ENCODE results near the gene MCEE.
"Not testable (repeated sequence)": the region's sequence is repeated elsewhere in the genome, so short reads cannot be mapped to it uniquely, and the experiment has no call there.

Gene MCEE

DNA sequence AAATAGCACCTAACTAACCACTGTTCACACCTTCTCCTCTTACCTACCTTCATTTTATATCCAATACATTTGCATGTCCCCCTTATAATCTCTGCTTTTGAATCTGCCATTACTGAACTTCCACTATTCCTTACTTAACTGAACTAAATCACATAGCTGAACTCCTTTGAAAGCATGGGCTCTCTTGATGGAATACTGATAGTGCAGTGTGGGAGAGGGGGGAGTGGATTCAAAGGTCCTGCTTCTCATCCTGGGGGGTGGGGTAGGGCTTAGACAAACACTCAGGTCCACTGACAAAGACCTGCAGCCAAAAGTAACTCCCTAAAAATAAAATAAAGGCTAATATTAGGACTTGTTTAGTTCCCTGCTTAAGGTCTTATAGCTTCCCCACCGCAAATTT lies 8.6 kb downstream of the MCEE start:
- Histone ChIP-seq H3K27me3 (replicated peaks in 2 of 5; ENCODE audit: control insufficient read depth in 4 of 5, insufficient read depth in 5 of 5, low read length in 4 of 5) (no peaks in the 10 kb centered on the region), H3K9me3 (ENCODE audit: control extremely low read depth in 1 of 5, control insufficient read depth in 4 of 5, insufficient read depth in 2 of 5, low read depth in 1 of 5, low read length in 4 of 5) (no peaks in the 10 kb centered on the region), H3K4me1 (ENCODE audit: control extremely low read depth in 1 of 4, control insufficient read depth in 4 of 4, insufficient read depth in 4 of 4, low read length in 3 of 4) (no peaks in the 10 kb centered on the region), H3K4me3 (ENCODE audit: control insufficient read depth in 1 of 7, extremely low read depth in 1 of 7, insufficient read depth in 4 of 7, low read depth in 2 of 7, low read length in 6 of 7) (no peak overlapping the region), H3K27ac (ENCODE audit: insufficient read depth in 1 of 2, low read depth in 1 of 2, low read length in 2 of 2, poor library complexity in 1 of 2, severe bottlenecking in 2 of 2) (no peak overlapping the region), H3K36me3 (ENCODE audit: control insufficient read depth in 4 of 4, insufficient read depth in 4 of 4, low read length in 3 of 4) (peaks cover 19 to 46% (median 26%) of the 10 kb centered on the region in 4 experiments)
- CTCF ChIA-PET = interaction anchor here (0.5 to 1.3 kb wide), 5 partner anchors 10 to 70 kb away, joined by 3 to 4 read pairs (median 3); no protein-coding TSS in a partner anchor
- WGBS (ENCODE audit: insufficient coverage) = 100% methylated on average over 1 of the region's 1 CpG
- POLR2A ChIA-PET = no interaction called here
- no peak for DNase-seq

DNA sequence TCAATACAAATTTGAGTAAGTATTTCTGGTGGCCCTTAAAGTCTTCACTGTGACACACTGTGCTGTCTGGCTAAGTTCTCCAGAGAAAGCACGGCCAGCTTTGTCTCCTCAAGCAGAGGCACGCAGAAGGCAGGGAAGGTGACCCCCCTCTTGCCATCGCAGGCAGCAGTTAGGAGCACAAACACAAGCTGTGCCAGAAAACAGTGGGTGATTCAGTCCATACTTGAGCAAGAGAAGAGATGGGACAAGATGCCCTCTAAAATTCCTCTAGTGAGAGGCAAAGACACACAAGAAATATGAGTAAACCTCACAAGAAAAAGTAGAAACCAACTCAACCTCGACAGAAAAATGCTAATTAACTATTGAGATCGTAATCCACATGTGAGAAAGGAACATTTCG lies 9.8 kb downstream of the MCEE start:
- Histone ChIP-seq H3K27me3 (replicated peaks in 2 of 5; ENCODE audit: control insufficient read depth in 4 of 5, insufficient read depth in 5 of 5, low read length in 4 of 5) (no peaks in the 10 kb centered on the region), H3K36me3 (ENCODE audit: control insufficient read depth in 4 of 4, insufficient read depth in 4 of 4, low read length in 3 of 4) (peaks cover 19 to 47% (median 25%) of the 10 kb centered on the region in 4 experiments), H3K9me3 (ENCODE audit: control extremely low read depth in 1 of 5, control insufficient read depth in 4 of 5, insufficient read depth in 2 of 5, low read depth in 1 of 5, low read length in 4 of 5) (no peaks in the 10 kb centered on the region), H3K4me1 (ENCODE audit: control extremely low read depth in 1 of 4, control insufficient read depth in 4 of 4, insufficient read depth in 4 of 4, low read length in 3 of 4) (no peaks in the 10 kb centered on the region), H3K27ac (ENCODE audit: insufficient read depth in 1 of 2, low read depth in 1 of 2, low read length in 2 of 2, poor library complexity in 1 of 2, severe bottlenecking in 2 of 2) (no peak overlapping the region), H3K4me3 (ENCODE audit: control insufficient read depth in 1 of 7, extremely low read depth in 1 of 7, insufficient read depth in 4 of 7, low read depth in 2 of 7, low read length in 6 of 7) (no peak overlapping the region)
- POLR2A ChIA-PET = no interaction called here
- DNase-seq = no peak
- CTCF ChIA-PET = no interaction called here
- WGBS (ENCODE audit: insufficient coverage) = 97% methylated on average over 5 of the region's 6 CpGs

DNA sequence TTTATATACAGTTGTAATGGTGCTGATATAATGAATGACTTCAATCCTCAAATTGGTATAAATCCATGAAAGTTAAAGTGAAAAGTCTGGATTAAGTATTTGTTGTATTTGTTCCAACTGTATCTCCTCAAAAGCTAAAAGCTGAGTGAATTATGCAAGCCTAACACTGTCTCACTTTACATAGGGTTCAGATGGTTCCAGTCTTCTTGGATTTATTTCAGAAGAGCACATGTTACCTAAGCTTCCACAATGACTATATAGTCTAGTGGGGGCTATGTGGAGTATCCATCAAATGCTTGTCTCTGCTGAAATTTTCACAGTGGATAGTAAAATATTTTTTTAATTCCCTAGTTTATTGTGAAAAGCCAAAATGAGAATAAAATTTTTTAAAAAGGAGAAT lies 13.0 kb downstream of the MCEE start:
- H3K27ac ChIP-seq (ENCODE audit: insufficient read depth in 1 of 2, low read depth in 1 of 2, low read length in 2 of 2, poor library complexity in 1 of 2, severe bottlenecking in 2 of 2) = no peak overlapping the region
- DNase-seq = no peak
- no peaks in the 10 kb centered on the region for H3K4me1 ChIP-seq (ENCODE audit: control extremely low read depth in 1 of 4, control insufficient read depth in 4 of 4, insufficient read depth in 4 of 4, low read length in 3 of 4)
- POLR2A ChIA-PET = no interaction called here
- no peaks in the 10 kb centered on the region for H3K9me3 ChIP-seq (ENCODE audit: control extremely low read depth in 1 of 5, control insufficient read depth in 4 of 5, insufficient read depth in 2 of 5, low read depth in 1 of 5, low read length in 4 of 5)
- no peak overlapping the region for H3K4me3 ChIP-seq (ENCODE audit: control insufficient read depth in 1 of 7, extremely low read depth in 1 of 7, insufficient read depth in 4 of 7, low read depth in 2 of 7, low read length in 6 of 7)
- CTCF ChIA-PET = no interaction called here
- H3K36me3 ChIP-seq (ENCODE audit: control insufficient read depth in 4 of 4, insufficient read depth in 4 of 4, low read length in 3 of 4) = peaks cover 17 to 57% (median 26%) of the 10 kb centered on the region in 4 experiments
- H3K27me3 ChIP-seq (replicated peaks in 2 of 5; ENCODE audit: control insufficient read depth in 4 of 5, insufficient read depth in 5 of 5, low read length in 4 of 5) = no peaks in the 10 kb centered on the region

DNA sequence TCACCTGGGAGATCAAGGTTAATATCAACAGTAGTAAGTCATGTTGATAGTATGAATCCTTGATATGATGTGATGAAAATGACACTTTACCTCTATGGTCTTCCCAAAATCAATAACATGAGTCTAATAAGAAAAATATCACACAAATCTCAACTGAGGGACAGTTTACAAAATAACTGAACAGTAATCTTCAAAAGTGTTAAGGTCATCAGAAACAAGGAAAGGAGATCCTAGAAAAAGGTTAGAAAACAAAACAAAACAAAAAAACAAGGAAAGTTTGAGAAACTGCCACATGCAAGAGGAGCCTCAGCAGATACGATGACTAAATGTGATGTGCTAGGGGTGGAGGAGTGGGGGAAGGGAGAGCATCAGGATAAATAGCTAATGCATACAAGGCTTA lies 16.2 kb downstream of the MCEE start:
- POLR2A ChIA-PET = no interaction called here
- H3K36me3 ChIP-seq (ENCODE audit: control insufficient read depth in 4 of 4, insufficient read depth in 4 of 4, low read length in 3 of 4) = peaks cover 8 to 47% (median 17%) of the 10 kb centered on the region in 4 experiments
- no peak for DNase-seq
- CTCF ChIA-PET = interaction anchor here (0.6 kb wide), 1 partner anchor 96 kb away, joined by 3 read pairs; no protein-coding TSS in a partner anchor
- no peak overlapping the region for H3K4me3 ChIP-seq (ENCODE audit: control insufficient read depth in 1 of 7, extremely low read depth in 1 of 7, insufficient read depth in 4 of 7, low read depth in 2 of 7, low read length in 6 of 7)
- H3K4me1 ChIP-seq (ENCODE audit: control extremely low read depth in 1 of 4, control insufficient read depth in 4 of 4, insufficient read depth in 4 of 4, low read length in 3 of 4) = no peaks in the 10 kb centered on the region
- H3K27ac ChIP-seq (ENCODE audit: insufficient read depth in 1 of 2, low read depth in 1 of 2, low read length in 2 of 2, poor library complexity in 1 of 2, severe bottlenecking in 2 of 2) = no peak overlapping the region
- 100% methylated on average over 1 of the region's 1 CpG for WGBS (ENCODE audit: insufficient coverage)
- no peaks in the 10 kb centered on the region for H3K9me3 ChIP-seq (ENCODE audit: control extremely low read depth in 1 of 5, control insufficient read depth in 4 of 5, insufficient read depth in 2 of 5, low read depth in 1 of 5, low read length in 4 of 5)
- H3K27me3 ChIP-seq (replicated peaks in 2 of 5; ENCODE audit: control insufficient read depth in 4 of 5, insufficient read depth in 5 of 5, low read length in 4 of 5) = no peaks in the 10 kb centered on the region

DNA sequence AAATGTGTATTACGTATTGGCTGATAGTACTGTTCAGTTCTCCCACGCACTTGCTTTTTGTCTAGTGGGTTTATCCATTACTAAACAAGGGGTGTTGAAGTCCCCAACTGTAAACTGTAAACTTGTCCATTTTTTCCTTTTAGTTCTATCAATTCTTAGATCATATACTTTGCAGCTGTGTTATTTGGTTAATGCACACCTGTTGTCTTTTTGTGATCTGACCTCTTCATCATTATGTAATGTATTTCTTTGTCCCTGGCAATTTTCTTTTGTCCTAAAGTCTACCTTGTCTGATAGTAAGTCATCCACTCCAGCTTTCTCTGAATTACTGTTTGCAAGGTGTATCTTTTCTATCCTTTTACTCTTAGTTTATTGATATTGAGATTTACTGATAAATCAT lies 21.9 kb downstream of the MCEE start:
- H3K9me3 ChIP-seq (ENCODE audit: control extremely low read depth in 1 of 5, control insufficient read depth in 4 of 5, insufficient read depth in 2 of 5, low read depth in 1 of 5, low read length in 4 of 5) = peaks cover 0 to 3% (median 0%) of the 10 kb centered on the region in 5 experiments
- H3K27me3 ChIP-seq (replicated peaks in 2 of 5; ENCODE audit: control insufficient read depth in 4 of 5, insufficient read depth in 5 of 5, low read length in 4 of 5) = no peaks in the 10 kb centered on the region
- WGBS (ENCODE audit: insufficient coverage) = no CpG with 5 or more reads among the region's 2 CpGs
- CTCF ChIA-PET = no interaction called here
- H3K27ac ChIP-seq (ENCODE audit: insufficient read depth in 1 of 2, low read depth in 1 of 2, low read length in 2 of 2, poor library complexity in 1 of 2, severe bottlenecking in 2 of 2) = no peak overlapping the region
- H3K4me1 ChIP-seq (ENCODE audit: control extremely low read depth in 1 of 4, control insufficient read depth in 4 of 4, insufficient read depth in 4 of 4, low read length in 3 of 4) = peaks cover 0 to 2% (median 0%) of the 10 kb centered on the region in 4 experiments
- POLR2A ChIA-PET = no interaction called here
- peaks cover 2 to 16% (median 6%) of the 10 kb centered on the region in 4 experiments for H3K36me3 ChIP-seq (ENCODE audit: control insufficient read depth in 4 of 4, insufficient read depth in 4 of 4, low read length in 3 of 4)
- no peak overlapping the region for H3K4me3 ChIP-seq (ENCODE audit: control insufficient read depth in 1 of 7, extremely low read depth in 1 of 7, insufficient read depth in 4 of 7, low read depth in 2 of 7, low read length in 6 of 7)
- no peak for DNase-seq

DNA sequence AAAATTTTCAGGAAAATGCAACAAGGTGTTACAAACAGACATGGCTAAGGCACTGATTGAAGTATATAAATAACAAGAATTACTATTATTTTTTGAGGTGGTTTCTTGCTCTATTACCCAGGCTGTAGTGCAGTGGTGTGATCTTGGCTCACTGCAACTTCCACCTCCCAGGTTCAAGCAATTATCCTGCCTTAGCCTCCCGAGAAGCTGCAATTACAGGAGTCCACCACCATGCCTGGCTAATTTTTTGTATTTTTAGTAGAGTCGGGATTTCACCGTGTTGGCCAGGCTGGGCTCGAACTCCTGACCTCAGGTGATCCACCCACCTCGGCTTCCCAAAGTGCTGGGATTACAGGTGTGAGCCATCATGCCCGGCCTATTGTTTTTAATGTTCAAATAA lies 23.6 kb downstream of the MCEE start:
- H3K9me3 ChIP-seq (ENCODE audit: control extremely low read depth in 1 of 5, control insufficient read depth in 4 of 5, insufficient read depth in 2 of 5, low read depth in 1 of 5, low read length in 4 of 5); H3K27ac ChIP-seq (ENCODE audit: insufficient read depth in 1 of 2, low read depth in 1 of 2, low read length in 2 of 2, poor library complexity in 1 of 2, severe bottlenecking in 2 of 2); H3K36me3 ChIP-seq (ENCODE audit: control insufficient read depth in 4 of 4, insufficient read depth in 4 of 4, low read length in 3 of 4); CTCF ChIA-PET; H3K4me1 ChIP-seq (ENCODE audit: control extremely low read depth in 1 of 4, control insufficient read depth in 4 of 4, insufficient read depth in 4 of 4, low read length in 3 of 4); H3K27me3 ChIP-seq (replicated peaks in 2 of 5; ENCODE audit: control insufficient read depth in 4 of 5, insufficient read depth in 5 of 5, low read length in 4 of 5); H3K4me3 ChIP-seq (ENCODE audit: control insufficient read depth in 1 of 7, extremely low read depth in 1 of 7, insufficient read depth in 4 of 7, low read depth in 2 of 7, low read length in 6 of 7); POLR2A ChIA-PET; DNase-seq: not testable (repeated sequence)
- no CpG with 5 or more reads among the region's 6 CpGs for WGBS (ENCODE audit: insufficient coverage)

DNA sequence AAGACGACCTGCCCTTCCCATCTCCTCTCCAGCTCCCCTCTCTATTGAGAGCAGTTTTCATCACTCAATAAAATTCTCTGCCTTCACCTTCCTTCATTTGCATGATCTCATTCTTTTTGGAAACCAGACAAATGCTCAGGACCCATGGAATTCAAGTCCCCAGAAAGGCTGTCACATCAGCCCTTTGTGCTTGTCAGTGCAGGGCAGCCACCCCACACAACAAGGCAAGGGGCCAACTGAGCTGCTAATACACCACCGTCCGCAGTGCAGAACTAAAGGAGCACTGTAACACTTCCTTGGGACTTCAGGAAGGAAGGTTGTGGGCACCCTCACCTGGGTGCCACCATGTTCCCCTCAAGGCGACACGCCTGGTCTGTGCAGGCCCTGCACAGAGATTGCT lies 26.2 kb downstream of the MCEE start:
- Histone ChIP-seq H3K36me3 (ENCODE audit: control insufficient read depth in 4 of 4, insufficient read depth in 4 of 4, low read length in 3 of 4) (peaks cover 0 to 3% (median 0%) of the 10 kb centered on the region in 4 experiments), H3K27ac (ENCODE audit: insufficient read depth in 1 of 2, low read depth in 1 of 2, low read length in 2 of 2, poor library complexity in 1 of 2, severe bottlenecking in 2 of 2) (no peak overlapping the region), H3K4me3 (ENCODE audit: control insufficient read depth in 1 of 7, extremely low read depth in 1 of 7, insufficient read depth in 4 of 7, low read depth in 2 of 7, low read length in 6 of 7) (no peak overlapping the region), H3K4me1 (ENCODE audit: control extremely low read depth in 1 of 4, control insufficient read depth in 4 of 4, insufficient read depth in 4 of 4, low read length in 3 of 4) (peaks cover 0 to 11% (median 6%) of the 10 kb centered on the region in 4 experiments), H3K27me3 (replicated peaks in 2 of 5; ENCODE audit: control insufficient read depth in 4 of 5, insufficient read depth in 5 of 5, low read length in 4 of 5) (no peaks in the 10 kb centered on the region), H3K9me3 (ENCODE audit: control extremely low read depth in 1 of 5, control insufficient read depth in 4 of 5, insufficient read depth in 2 of 5, low read depth in 1 of 5, low read length in 4 of 5) (peaks cover 0 to 3% (median 0%) of the 10 kb centered on the region in 5 experiments)
- POLR2A ChIA-PET = no interaction called here
- WGBS (ENCODE audit: insufficient coverage) = 91% methylated on average over 4 of the region's 5 CpGs
- CTCF ChIA-PET = interaction anchor here (1.8 kb wide), 1 partner anchor 12 kb away, joined by 6 read pairs; no protein-coding TSS in a partner anchor
- no peak for DNase-seq

Data from common myeloid progenitor, CD34-positive (primary cell).